Mammary epithelial cell (primary cell): ENCODE results near the gene PAX5.

Experiments
- EZH2 ChIP-seq: IDR thresholded peaks from 2 replicates; pipeline ENCODE4 v1.6.1; 2012; ENCODE audit warnings: low read length, inconsistent platforms, borderline replicate concordance
- TF ChIP-seq, protein P1 (sequence below), 2 donors: IDR thresholded peaks in 1 of 2; conservative IDR thresholded peaks in 1 of 2; 2 replicates each; pipeline ENCODE4 v1.5.1; 2011 to 2012; ENCODE audit warnings: inconsistent platforms in 2 of 2, low read length in 2 of 2, mild to moderate bottlenecking in 2 of 2, control low read depth in 1 of 2, low read depth in 1 of 2; ENCODE audit not compliant: insufficient read depth in 1 of 2; ENCODE audit errors: extremely low read depth in 1 of 2

DNA sequence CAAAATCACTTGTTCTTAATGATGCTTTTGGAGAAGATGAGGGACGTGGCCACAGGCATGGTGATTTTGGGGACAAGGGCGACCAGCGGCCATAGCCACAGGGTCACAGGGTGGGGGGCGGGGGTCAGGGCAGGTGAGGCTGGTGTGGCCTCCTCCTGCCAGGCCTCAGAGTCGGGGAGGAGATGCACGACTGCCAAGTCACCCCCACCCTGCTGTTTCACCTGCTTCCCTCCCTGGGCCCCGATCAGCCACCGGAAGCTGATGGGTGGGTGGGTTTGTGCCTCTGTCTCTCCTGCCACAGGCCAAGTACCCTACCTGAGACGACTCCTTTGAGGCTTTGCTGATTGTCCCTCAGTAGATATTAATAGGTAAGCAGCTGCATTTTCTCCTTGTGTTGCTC lies 199.3 kb downstream of the PAX5 start:
- TF ChIP-seq, protein P1, sequence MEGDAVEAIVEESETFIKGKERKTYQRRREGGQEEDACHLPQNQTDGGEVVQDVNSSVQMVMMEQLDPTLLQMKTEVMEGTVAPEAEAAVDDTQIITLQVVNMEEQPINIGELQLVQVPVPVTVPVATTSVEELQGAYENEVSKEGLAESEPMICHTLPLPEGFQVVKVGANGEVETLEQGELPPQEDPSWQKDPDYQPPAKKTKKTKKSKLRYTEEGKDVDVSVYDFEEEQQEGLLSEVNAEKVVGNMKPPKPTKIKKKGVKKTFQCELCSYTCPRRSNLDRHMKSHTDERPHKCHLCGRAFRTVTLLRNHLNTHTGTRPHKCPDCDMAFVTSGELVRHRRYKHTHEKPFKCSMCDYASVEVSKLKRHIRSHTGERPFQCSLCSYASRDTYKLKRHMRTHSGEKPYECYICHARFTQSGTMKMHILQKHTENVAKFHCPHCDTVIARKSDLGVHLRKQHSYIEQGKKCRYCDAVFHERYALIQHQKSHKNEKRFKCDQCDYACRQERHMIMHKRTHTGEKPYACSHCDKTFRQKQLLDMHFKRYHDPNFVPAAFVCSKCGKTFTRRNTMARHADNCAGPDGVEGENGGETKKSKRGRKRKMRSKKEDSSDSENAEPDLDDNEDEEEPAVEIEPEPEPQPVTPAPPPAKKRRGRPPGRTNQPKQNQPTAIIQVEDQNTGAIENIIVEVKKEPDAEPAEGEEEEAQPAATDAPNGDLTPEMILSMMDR (conservative IDR thresholded peaks at IDR 0.05 in 1 of 2, IDR thresholded peaks at IDR 0.05 in 1 of 2; ENCODE audit: extremely low read depth in 1 of 2, insufficient read depth in 1 of 2, low read depth in 1 of 2, low read length in 2 of 2): no peak
- no peak for TF ChIP-seq EZH2
